B cell (primary cell): ENCODE data around the gene TBC1D20. TPM values are rescaled to one million over a fixed set of nuclear protein-coding genes. Genes with fewer than 3 reads are reported as not detected.

ENCODE experiments used
- ATAC-seq: fragments of 200-7000 bp; cut with Tn5 transposase; one replicate; pipeline ENCODE4 v1.10.0; 2021; ENCODE audit warnings: low read depth, mild to moderate bottlenecking, moderate number of reproducible peaks, moderate library complexity
- CTCF ChIA-PET: fragments of 350-600 bp; sonication (Branson Sonifier 250); formaldehyde crosslinking; loops from one replicate; lab custom pipeline; 2021; ENCODE audit warnings: antibody characterized with exemption, inconsistent platforms; lab: Charles Lee
- POLR2A ChIA-PET: fragments of 350-600 bp; sonication (Branson Sonifier 250); formaldehyde crosslinking; loops from one replicate; lab custom pipeline; 2021; ENCODE audit warnings: antibody characterized with exemption; lab: Charles Lee
- DNase-seq: peaks from one replicate; pipeline ENCODE4 v3.0.0; 2013
- H2AFZ ChIP-seq: 2 replicates; pipeline ENCODE4 v1.6.1; 2012; ENCODE audit warnings: mild to moderate bottlenecking, low read depth, low read length; ENCODE audit not compliant: insufficient read depth, poor library complexity, severe bottlenecking
- H3K27ac ChIP-seq, 2 donors: 1 replicate in 1 of 2; 2 replicates in 1 of 2; pipeline ENCODE4 v1.5.1; 2012 to 2013; ENCODE audit warnings: low read length in 2 of 2, mild to moderate bottlenecking in 2 of 2, moderate library complexity in 1 of 2
- H3K27me3 ChIP-seq, 4 experiments: fragments of 200-600 bp in 1 of 4; sonication (generic) in 1 of 4; replicated peaks in 1 of 4; 1 replicate in 2 of 4; 2 replicates in 2 of 4; pipeline versions ENCODE4 v1.6.1 to v1.7.0; 2013 to 2016; ENCODE audit warnings: low read length in 3 of 4, mild to moderate bottlenecking in 2 of 4, mixed read lengths in 1 of 4, moderate library complexity in 1 of 4; ENCODE audit not compliant: insufficient read depth in 4 of 4, control insufficient read depth in 3 of 4; ENCODE audit errors: control extremely low read depth in 1 of 4
- H3K36me3 ChIP-seq, 2 experiments: replicated peaks in 1 of 2; 1 replicate in 1 of 2; 2 replicates in 1 of 2; pipeline versions ENCODE4 v1.6.1 to v1.7.1; 2013; ENCODE audit warnings: low read length in 1 of 2; ENCODE audit not compliant: insufficient read depth in 2 of 2, control insufficient read depth in 1 of 2; ENCODE audit errors: control extremely low read depth in 1 of 2, extremely low read depth in 1 of 2
- H3K4me1 ChIP-seq, 2 donors: fragments of 200-600 bp in 1 of 2; sonication (generic) in 1 of 2; 1 replicate in 1 of 2; 2 replicates in 1 of 2; pipeline versions ENCODE4 v1.5.1 to v1.6.1; 2013 to 2017; ENCODE audit warnings: low read length in 2 of 2; ENCODE audit not compliant: control insufficient read depth in 2 of 2, insufficient read depth in 2 of 2
- H3K4me2 ChIP-seq: replicated peaks from 2 replicates; pipeline ENCODE3; 2012; ENCODE audit warnings: mild to moderate bottlenecking, low read depth, low read length; ENCODE audit not compliant: poor library complexity, severe bottlenecking
- H3K4me3 ChIP-seq, 5 experiments: fragments of 200-600 bp in 1 of 5; sonication (generic) in 1 of 5; 1 replicate in 3 of 5; 2 replicates in 2 of 5; pipeline versions ENCODE4 v1.5.1 to v1.7.0; 2011 to 2016; ENCODE audit warnings: low read length in 4 of 5, mild to moderate bottlenecking in 4 of 5, low read depth in 2 of 5, control low read depth in 1 of 5, moderate library complexity in 1 of 5; ENCODE audit not compliant: insufficient read depth in 1 of 5; ENCODE audit errors: control extremely low read depth in 1 of 5, extremely low read depth in 1 of 5
- H3K79me2 ChIP-seq: fragments of 200-600 bp; sonication (generic); one replicate; pipeline ENCODE4 v1.6.0; 2016; ENCODE audit warnings: low read length; ENCODE audit not compliant: control insufficient read depth, insufficient read depth
- H3K9ac ChIP-seq: fragments of 200-600 bp; sonication (generic); 2 replicates; pipeline ENCODE4 v1.6.1; 2017; ENCODE audit warnings: mild to moderate bottlenecking, low read length, moderate library complexity
- H3K9me3 ChIP-seq, 3 donors: one replicate each; pipeline versions ENCODE4 v1.6.1 to v1.7.1; 2013; ENCODE audit warnings: low read length in 2 of 3; ENCODE audit not compliant: control insufficient read depth in 2 of 3, insufficient read depth in 1 of 3; ENCODE audit errors: control extremely low read depth in 1 of 3
- H4K20me1 ChIP-seq: 2 replicates; pipeline ENCODE4 v1.6.0; 2012; ENCODE audit warnings: mild to moderate bottlenecking, low read length; ENCODE audit not compliant: insufficient read depth, control insufficient read depth, poor library complexity, severe bottlenecking
- H3K27ac Mint-ChIP-seq: one replicate; pipeline ENCODE4 v1.8.0; 2021; ENCODE audit warnings: mixed read lengths
- H3K27me3 Mint-ChIP-seq: one replicate; pipeline ENCODE4 v1.8.0; 2021; ENCODE audit warnings: mixed read lengths
- H3K4me1 Mint-ChIP-seq: one replicate; pipeline ENCODE4 v1.8.0; 2021; ENCODE audit warnings: mixed read lengths
- H3K4me3 Mint-ChIP-seq: one replicate; pipeline ENCODE4 v1.8.0; 2021; ENCODE audit warnings: mixed read lengths
- H3K9me3 Mint-ChIP-seq: one replicate; pipeline ENCODE4 v1.8.0; 2022; ENCODE audit warnings: mixed read lengths; ENCODE audit not compliant: insufficient read depth
- CTCF ChIP-seq: fragments of 200-600 bp; IDR thresholded peaks from one replicate; pipeline ENCODE4 v1.8.0; 2022; ENCODE audit warnings: antibody characterized with exemption, mild to moderate bottlenecking
- EZH2 ChIP-seq: IDR thresholded peaks from 2 replicates; pipeline ENCODE4 v1.6.1; 2012; ENCODE audit warnings: borderline replicate concordance, low read depth, mild to moderate bottlenecking, moderate library complexity, low read length; ENCODE audit not compliant: insufficient read depth, poor library complexity, severe bottlenecking
- WGBS: methylation state at CpG from one replicate; pipeline ENCODE4 v1.1.5; 2013; ENCODE audit warnings: missing lambda C conversion rate; ENCODE audit not compliant: insufficient coverage; 5-methylcytosine and 5-hydroxymethylcytosine counted together
- intact Hi-C: fragments of 100-400 bp; cut with micrococcal nuclease; formaldehyde crosslinking; loops from one replicate; pipeline ENCODE4 v1.10.0; 2022
- polyA plus RNA-seq: library from polyadenylated mRNA; depleted of rRNA; stranded (reverse); fragments of >200 nt; gene quantifications from 2 replicates; pipeline ENCODE4 v1.2.3, GENCODE V29; 2012
- total RNA-seq, 2 donors: library from RNA; stranded (reverse); fragments of 120-200 nt in 1 of 2; gene quantifications; 1 replicate in 1 of 2; 2 replicates in 1 of 2; pipeline versions ENCODE4 v1.2.3 to v1.2.4, GENCODE V29; 2013 to 2022

The TBC1D20 gene
- total and polyA plus RNA-seq, 2 donors (not counting 1 experiment from before 2014, with no cell fraction given) = 31.7 to 40.0 TPM

GRCh38 chr20:438571-439469, 23.5 kb downstream of the TBC1D20 start:
- CTCF ChIA-PET = interaction anchor here (1.4 to 2.3 kb wide), 3 partner anchors 23 to 38 kb away, joined by 3 to 5 read pairs (median 3); partner anchors contain the start of gene TBC1D20
- intact Hi-C loops = no loop called here
- TF ChIP-seq EZH2 (no peak), CTCF (no peak)
- Histone ChIP-seq H3K4me3 (peak overlapping the region; percentile 1 to 45 (median 39)), H3K4me1 (peaks cover 26 to 37% of the 10 kb centered on the region in 2 donors), H3K79me2 (peaks cover 3% of the 10 kb centered on the region), H3K36me3 (peaks cover 3 to 58% of the 10 kb centered on the region in 2 experiments), H3K9ac (peak overlapping the region; percentile 51), H3K27ac (peak overlapping the region; percentile 4 to 74), H3K4me2 (peak overlapping the region; percentile 72), H4K20me1 (no peaks in the 10 kb centered on the region), H2AFZ (peak overlapping the region; percentile 63), H3K27me3 (no peaks in the 10 kb centered on the region), H3K9me3 (no peaks in the 10 kb centered on the region)
- Mint-ChIP-seq H3K27ac (peak overlapping the region; percentile 88), H3K4me1 (peaks cover 51% of the 10 kb centered on the region), H3K9me3 (no peaks in the 10 kb centered on the region), H3K4me3 (peak overlapping the region; percentile 83), H3K27me3 (no peaks in the 10 kb centered on the region)
- ATAC-seq (peak; percentile 35), DNase-seq (peak; percentile 45)
- POLR2A ChIA-PET = no interaction called here
- WGBS = 29% methylated on average over 14 of the region's 18 CpGs
